ENCODE measurements around the gene OGDH. TPM values are rescaled to one million over a fixed set of nuclear protein-coding genes. Genes with fewer than 3 reads are reported as not detected.

Gene OGDH
- total RNA-seq, 1 donor from 2014 or later = 157 TPM

DNA sequence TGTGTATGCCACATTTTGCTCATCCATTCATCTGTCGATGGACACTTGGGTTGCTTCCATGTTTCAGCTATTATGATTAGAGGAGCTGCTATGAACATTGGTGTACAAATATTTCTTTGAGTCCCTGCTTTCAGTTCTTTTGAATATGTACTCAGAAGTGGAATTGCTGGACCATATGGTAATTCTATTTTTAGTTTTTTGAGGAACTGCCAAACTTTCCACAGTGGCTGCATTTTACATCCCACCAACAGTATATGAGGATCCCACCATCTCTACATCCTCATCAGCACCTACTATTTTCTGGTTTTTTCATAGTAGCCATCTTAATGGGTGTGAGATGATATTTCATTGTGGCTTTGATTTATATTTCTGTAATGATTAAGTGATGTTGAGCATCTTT is 97.5 kb downstream of the OGDH start:
- Histone ChIP-seq H3K27ac (no peak overlapping the region), H3K4me1 (no peaks in the 10 kb centered on the region), H3K27me3 (no peaks in the 10 kb centered on the region), H3K36me3 (peaks cover 57% of the 10 kb centered on the region), H3K4me3 (no peak overlapping the region), H3K9me3 (no peaks in the 10 kb centered on the region)
- TF ChIP-seq, protein P1, sequence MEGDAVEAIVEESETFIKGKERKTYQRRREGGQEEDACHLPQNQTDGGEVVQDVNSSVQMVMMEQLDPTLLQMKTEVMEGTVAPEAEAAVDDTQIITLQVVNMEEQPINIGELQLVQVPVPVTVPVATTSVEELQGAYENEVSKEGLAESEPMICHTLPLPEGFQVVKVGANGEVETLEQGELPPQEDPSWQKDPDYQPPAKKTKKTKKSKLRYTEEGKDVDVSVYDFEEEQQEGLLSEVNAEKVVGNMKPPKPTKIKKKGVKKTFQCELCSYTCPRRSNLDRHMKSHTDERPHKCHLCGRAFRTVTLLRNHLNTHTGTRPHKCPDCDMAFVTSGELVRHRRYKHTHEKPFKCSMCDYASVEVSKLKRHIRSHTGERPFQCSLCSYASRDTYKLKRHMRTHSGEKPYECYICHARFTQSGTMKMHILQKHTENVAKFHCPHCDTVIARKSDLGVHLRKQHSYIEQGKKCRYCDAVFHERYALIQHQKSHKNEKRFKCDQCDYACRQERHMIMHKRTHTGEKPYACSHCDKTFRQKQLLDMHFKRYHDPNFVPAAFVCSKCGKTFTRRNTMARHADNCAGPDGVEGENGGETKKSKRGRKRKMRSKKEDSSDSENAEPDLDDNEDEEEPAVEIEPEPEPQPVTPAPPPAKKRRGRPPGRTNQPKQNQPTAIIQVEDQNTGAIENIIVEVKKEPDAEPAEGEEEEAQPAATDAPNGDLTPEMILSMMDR (IDR thresholded peaks at IDR 0.05) = no peak
- DNase-seq (no peak), ATAC-seq (no peak)
- intact Hi-C loops (cut with DNase I) = no loop called here

DNA sequence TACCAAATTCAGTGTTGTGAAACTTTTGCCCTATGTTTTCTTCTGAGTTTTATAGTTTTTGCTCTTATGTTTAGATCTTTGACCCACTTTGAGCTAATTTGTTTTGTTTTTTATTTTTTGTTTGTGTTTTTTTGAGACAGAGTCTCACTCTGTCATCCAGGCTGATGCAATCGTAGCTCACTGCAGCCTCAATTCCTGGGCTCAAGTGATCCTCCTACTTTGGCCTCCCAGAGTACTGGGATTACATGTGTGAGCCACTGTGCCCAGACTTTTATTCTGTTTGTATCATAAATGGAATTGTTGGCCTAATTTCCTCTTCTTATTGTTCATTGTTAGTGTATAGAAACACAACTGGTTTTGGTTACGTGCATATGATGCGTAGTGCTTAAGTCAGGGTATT is 99.0 kb downstream of the OGDH start:
- peaks cover 49% of the 10 kb centered on the region for H3K36me3 ChIP-seq
- TF ChIP-seq, protein P1 (IDR thresholded peaks at IDR 0.05) = no peak

DNA sequence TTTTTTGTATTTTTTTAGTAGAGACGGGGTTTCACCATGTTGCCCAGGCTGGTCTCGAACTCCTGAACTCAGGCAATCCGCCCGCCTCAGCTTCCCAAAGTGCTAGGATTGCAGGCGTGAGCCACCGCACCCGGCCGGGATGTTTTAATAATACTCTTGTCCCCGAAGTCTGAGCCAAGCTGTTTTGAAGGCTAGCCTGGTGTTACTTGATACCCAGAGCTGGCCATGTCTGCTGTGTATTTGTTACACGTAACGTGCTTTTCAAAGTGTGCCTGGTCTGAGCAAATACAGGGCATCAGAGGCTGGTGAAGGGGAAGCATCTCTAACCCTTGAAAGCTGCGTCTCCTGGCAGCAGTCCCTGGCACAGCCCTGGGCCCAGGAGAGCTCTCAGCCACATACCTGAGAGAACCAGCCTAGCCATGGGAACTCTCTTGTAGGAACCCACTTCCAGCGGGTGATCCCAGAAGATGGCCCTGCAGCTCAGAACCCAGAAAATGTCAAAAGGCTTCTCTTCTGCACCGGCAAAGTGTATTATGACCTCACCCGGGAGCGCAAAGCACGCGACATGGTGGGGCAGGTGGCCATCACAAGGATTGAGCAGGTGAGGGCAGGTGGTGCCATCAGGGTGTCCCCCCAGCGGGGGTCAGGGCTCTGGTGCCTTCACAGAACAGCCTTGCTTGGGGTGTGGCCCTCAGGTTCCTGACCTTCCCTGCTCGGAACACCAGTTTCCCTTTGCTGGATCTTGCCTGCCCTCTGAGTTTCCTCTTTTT is 100.5 kb downstream of the OGDH start:
- Histone ChIP-seq H3K4me3 (no peak overlapping the region), H3K27ac (no peak overlapping the region), H3K9me3 (no peaks in the 10 kb centered on the region), H3K36me3 (peaks cover 36% of the 10 kb centered on the region), H3K4me1 (no peaks in the 10 kb centered on the region), H3K27me3 (no peaks in the 10 kb centered on the region)
- intact Hi-C loops (cut with DNase I) = no loop called here
- TF ChIP-seq, protein P1 (IDR thresholded peaks at IDR 0.05) = no peak
- ATAC-seq = no peak
- DNase-seq = no peak

More for the DNA sequence above, 99.0 kb downstream of the OGDH start:
- intact Hi-C loops (cut with DNase I) = no loop called here
- H3K4me1 ChIP-seq = no peaks in the 10 kb centered on the region
- no peak for DNase-seq
- no peaks in the 10 kb centered on the region for H3K9me3 ChIP-seq
- no peak overlapping the region for H3K4me3 ChIP-seq
- ATAC-seq = no peak
- H3K27me3 ChIP-seq = no peaks in the 10 kb centered on the region
- H3K27ac ChIP-seq = no peak overlapping the region

DNA sequence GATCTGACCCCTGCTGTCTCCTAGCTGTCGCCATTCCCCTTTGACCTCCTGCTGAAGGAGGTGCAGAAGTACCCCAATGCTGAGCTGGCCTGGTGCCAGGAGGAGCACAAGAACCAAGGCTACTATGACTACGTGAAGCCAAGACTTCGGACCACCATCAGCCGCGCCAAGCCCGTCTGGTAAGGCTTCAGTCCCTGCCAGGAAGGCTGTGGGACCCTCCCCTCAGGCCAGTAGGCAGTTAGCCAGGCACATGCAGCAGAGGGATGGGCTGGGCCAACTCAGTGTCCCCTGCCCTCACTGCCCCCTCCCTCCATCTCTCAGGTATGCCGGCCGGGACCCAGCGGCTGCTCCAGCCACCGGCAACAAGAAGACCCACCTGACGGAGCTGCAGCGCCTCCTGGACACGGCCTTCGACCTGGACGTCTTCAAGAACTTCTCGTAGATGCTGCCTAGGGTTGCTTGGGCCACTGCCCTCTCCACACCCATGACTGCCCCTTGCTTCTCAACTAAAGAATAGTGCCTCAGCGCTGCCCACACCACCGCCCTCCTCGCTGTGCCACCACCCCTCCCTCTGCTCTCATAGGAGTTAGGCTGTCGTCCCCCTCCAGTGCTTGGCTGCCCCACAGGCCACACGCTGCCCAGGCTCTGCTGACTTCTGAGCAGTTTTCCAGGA is 101.3 kb downstream of the OGDH start:
- Histone ChIP-seq H3K9me3 (no peaks in the 10 kb centered on the region), H3K36me3 (peaks cover 29% of the 10 kb centered on the region), H3K4me3 (no peak overlapping the region), H3K27ac (no peak overlapping the region), H3K27me3 (no peaks in the 10 kb centered on the region), H3K4me1 (no peaks in the 10 kb centered on the region)
- intact Hi-C loops (cut with DNase I) = no loop called here
- TF ChIP-seq, protein P1 (IDR thresholded peaks at IDR 0.05) = no peak
- no peak for ATAC-seq
- no peak for DNase-seq

DNA sequence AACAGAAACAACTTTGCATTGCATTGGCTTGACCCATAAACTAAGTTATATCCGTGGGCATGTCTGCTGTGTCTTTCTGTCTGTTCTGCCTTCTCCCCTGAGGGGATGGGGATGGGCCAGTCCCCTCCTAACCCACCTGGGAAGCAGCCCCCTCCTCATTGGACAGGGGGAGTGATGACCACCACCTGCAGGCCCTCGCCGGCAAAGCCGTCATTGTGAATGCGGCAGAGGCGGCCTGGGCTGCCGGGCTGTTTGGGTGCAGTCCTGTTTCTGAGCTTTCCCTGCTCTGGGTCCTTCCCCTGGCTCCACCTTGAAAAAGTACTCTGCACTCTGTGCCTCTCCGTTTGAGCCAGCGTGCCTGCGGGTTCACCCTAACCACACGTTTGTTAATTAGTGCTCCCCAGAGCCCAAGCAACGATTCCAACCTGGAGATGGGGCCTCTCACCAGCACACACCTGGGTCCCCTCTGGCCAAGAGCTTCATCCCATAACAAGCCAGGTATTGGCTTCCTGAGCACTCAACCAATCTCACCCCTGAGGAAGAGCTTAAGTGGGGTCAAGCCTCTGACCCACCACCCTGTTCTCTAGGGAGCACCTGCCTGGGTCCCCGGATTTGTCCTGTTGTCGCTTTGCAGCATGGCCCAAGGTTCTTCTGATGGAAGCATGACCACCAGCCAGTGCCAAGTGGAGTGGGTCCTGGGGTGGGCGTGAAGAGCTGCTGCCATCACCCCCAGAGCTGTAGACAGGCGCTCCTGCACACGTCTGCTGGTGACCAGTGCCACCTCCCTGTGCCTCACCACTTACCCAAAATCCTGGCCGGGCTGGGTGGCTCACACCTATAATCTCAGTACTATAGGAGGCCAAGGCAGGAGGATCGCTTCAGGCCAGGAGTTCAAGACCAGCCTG is 102.8 kb downstream of the OGDH start:
- H3K4me1 ChIP-seq = no peaks in the 10 kb centered on the region
- no peak overlapping the region for H3K4me3 ChIP-seq
- ATAC-seq = no peak
- H3K27me3 ChIP-seq = no peaks in the 10 kb centered on the region
- DNase-seq = no peak
- intact Hi-C loops (cut with DNase I) = no loop called here
- H3K27ac ChIP-seq = no peak overlapping the region
- TF ChIP-seq, protein P1 (IDR thresholded peaks at IDR 0.05) = no peak
- H3K9me3 ChIP-seq = no peaks in the 10 kb centered on the region
- peaks cover 26% of the 10 kb centered on the region for H3K36me3 ChIP-seq

Data from upper lobe of right lung (tissue), 1 donor.